Measurements from ENCODE around the gene YTHDF1.

The YTHDF1 gene

DNA sequence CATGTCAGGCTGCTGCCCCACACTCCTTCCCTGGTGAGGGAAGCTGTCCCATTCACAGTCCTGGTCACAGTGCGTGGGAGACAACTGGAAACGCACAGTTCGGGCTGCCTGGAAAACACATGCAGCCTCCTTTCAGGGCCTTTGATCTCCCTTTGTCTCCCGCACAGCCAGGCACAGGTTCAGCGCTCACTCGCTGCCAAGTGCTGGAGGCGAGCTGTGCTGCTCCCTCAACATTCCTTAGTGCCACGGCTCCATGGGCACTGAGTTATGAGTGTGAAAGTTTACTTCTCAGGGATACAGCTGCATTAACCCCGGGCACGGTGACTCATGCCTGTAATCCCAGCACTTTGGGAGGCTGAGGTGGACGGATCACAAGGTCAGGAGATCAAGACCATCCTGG is 9.1 kb downstream of the YTHDF1 start:
- DNase-seq, result no peak

DNA sequence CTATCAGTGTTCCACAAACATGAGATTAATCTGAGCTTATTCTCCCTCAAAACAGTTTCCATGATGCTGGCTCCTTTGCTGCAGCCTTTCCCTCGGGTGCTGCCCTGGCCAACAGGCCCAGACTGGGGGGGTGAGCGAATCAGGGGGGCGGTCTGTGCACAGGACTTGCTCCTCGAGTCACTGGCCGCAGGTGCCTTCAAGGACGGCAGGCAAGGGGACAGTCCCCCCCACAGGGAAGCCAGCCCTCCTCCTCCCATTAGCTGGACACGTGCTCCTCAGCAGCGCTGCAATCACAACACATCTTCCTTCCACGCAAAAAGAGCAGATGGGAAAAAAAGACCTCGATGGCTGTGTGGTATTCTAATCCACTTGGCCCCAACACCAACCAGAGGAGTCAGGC is 10.0 kb downstream of the YTHDF1 start:
- DNase-seq, result no peak

DNA sequence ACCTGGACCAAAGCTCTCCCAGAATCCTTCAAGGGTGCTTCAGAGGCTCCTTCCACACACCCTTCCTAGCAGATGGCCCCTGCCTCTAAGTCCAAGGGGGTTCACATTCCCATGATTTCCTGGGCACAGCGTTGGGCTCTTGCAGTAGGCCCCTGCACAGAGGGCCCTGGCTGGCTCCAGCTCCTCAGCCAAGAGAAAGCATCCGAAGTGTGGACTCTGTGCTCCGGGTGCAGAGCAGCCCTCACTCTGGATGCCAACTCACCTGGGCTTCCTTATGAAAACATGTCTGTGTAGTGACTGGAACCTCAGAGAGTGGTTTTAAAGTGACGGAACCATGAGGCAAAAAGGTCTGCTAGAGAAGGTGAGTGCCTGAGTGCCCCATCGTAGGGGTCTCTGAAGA is 11.6 kb downstream of the YTHDF1 start:
- no peak for DNase-seq

DNA sequence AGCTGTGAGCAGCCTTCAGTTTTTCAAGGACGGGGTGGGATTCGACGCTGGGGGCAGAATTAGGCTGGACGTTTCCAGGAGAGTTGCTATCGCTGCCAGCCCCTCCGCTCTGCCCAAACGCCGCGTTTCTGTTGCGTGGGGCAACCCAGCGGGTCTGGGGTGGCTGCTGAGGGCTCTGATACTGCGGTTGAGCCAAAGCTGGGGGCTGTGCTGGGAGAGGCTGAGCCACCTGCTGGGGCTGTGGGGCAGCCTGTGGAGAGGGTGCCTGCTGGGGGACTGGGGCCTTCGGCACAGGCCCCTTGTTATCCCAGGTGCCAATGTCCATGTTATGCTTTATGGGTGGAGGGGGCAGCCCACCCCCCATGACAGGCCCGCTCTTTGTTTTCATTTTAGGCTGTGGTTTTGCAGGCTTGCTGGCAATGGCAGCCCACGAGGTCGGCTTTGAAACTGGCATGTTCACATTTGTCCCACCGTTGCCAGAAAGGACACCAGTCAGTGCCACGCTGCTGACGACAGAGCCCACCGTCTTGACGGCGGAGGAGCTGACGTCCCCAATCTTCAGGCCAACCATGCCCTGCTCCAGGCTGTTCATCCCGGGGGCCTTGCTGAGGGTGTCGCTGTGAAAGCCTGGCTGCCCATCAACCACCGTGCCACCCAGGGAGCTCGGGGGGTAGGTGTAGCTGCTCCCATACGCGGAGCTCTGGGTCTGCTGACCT is 13.0 kb downstream of the YTHDF1 start:
- no peak for DNase-seq

DNA sequence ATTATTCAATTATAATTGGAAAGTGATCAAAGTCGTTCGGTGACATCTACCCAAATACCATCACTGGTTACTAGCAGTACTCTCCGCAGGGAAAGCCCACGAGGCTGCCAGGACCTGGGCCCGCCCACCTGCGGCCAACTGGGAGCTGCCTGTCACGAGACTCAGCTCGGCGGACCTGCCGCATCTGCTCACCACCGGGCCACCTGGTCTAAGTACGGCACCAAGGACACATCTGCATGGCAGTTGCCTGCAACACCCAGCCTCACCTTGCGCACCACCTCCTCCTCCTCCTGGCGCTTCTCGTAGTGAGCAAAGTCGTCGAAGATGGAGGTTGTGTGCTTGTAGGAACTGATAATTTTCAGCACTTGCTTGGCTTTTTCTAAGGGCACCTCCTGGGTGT is 13.9 kb downstream of the YTHDF1 start:
- DNase-seq, result no peak

DNA sequence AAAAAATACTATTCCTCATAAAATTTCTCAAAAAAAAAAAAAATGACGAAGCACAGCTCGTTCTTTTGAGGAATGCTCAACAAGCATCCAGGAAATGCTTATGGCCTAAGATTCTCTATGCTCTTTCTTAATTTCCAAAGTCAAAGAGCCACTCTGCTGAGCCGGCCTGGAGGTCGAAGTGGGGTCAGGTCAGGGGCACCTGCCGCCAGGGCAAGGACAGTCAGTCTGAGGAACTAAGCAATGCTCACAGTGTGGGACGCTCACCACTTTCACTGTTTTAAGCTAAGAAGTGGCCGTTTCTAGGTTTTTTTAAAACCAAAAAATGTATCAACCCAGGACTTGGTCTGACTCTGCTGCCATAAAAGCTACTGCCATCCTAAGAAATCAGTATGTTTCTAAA is 17.3 kb downstream of the YTHDF1 start:
- DNase-seq, result no peak

DNA sequence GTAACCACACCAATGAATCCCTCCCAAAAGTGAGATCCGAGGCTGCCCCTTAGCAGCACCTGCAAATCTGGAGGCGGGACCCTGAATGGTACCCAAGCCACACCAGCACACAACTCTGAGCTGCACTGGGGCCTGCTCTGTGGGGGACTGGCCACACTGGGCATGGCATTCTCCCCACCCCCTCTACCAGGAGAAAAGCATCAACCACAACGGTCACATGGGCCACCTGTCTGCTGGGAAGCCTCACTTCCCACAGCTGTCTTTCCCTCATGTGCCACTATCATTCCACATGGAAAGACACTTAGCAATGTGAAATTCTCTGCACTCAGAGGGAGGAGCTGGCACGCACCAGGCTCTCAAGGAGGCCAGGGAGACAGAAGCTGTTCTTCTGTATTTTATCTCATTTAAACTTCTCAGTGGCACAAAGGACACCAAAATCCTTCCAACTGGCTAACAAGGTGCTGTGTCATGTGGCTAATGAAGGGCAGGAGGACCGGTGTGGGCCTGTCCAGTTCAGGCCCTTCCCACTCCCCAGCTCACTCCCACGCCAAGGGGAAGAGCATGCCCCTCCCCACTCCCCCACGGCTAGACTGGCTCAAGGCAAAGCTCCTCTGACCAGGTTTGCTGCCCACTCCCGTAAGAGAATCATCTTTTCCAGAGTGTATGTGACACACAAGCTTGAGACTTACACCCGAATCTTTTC is 19.0 kb downstream of the YTHDF1 start:
- no peak for DNase-seq

DNA sequence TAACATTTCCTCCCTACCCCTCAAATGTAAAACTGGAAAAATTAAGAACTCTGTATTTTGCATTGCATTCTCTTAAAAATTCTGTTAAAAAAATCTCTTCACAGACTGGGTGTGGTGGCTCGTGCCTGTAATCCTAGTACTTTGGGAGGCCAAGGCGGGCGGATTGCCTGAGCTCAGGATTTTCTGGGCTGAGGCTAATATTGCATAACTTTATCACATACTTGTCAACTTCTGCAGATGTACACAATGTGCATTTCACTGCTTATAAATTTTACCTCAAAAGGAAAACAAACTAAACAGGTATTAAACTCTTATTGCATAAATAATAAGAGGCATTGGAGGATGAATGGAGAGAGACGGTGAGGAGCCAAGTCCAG is 21.1 kb downstream of the YTHDF1 start:
- no peak for DNase-seq

DNA sequence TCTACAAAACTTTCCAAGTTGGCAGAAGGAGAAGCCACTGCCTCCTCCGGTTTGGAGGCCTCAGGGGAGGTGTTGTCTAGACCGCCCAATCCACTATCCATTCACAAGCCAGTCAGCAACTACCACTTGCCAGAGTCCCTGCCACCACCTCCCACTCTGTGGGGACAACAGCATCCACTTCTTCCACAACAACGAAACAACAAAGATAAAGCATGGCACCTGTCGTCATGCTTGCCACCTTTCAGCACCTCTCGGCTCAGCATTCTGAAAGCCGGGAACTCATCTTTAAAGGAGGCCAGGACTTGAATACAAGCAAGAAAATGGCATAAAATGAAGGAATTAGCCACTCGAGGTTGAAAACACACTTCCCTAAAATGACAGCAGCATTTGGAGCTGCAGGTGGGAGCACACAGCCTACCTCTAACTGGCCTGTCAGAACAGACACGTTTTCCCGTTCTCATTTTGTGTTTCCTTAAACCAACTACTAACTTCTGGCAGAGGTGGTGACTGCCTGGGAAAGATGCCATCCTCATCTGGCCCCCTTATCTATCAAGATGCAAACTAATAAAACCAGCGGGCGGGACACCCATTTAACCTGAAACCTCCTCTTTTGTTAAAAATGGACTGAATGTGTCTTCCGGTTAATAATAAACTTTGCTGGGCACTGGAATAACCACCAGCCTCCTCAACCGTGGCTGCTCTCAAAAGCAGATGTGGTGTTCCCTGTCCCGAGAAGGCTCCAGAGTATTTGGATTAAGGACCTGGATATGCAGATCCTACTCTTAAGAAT is 21.7 kb downstream of the YTHDF1 start:
- no peak for DNase-seq

DNA sequence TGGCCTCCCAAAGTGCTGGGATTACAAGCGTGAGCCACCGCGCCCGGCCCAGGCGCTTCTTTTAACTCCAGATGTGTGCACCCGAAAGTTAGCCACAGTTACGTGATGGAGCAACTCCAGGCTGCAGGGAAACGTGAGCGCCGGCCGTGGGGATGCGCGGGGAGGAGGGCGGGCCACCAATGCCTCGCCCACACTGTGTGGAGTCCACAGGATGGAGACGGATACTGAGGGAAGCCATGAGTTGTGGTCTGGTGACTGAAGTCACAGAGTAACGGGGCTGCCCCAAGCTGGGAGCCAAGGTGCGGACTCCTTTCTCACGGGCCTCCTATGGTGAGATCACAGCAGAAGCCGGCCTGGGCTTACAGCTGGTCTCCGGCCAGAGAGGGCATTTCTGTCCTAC is 23.2 kb downstream of the YTHDF1 start:
- DNase-seq, result no peak

DNA sequence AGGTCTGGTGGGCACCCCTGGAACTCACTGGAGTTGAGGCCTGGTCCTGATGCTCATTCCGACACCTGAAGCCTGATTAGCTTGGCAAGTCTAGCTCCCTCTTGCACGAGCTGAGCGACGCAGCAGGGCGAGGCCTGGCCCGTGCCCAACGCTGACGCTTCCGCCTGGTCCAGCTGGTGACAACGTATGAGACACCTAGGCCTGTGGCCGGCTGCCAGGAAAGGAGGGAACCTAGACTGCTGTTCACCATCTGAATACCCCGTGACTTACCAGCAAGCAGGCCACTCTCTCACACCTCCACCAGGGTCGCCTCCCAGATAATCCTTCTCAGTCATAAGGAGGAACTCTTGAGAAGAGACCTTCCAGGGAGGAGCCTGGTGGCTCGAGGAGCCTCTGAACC is 24.5 kb downstream of the YTHDF1 start:
- DNase-seq, result no peak

DNA sequence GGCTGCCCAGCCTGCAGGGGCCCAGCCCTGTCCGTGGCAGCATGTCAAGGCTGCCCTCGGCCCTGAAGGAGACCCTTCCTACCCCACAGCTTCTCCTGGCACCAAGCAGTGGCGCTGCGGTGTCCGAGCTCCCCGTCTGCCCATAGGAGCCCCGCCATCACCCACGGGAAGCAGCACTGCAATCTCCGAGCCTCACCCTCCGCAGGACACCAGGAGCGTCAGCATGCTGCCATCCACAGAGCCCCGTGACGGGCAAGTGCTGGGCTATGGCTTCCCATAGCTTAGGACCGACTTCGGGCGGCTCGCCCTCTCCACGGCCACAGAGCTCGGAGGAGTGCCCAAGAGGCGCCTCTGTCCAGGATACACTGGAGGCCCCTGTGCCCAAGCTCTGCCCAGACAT is 25.1 kb downstream of the YTHDF1 start:
- DNase-seq, result no peak

DNA sequence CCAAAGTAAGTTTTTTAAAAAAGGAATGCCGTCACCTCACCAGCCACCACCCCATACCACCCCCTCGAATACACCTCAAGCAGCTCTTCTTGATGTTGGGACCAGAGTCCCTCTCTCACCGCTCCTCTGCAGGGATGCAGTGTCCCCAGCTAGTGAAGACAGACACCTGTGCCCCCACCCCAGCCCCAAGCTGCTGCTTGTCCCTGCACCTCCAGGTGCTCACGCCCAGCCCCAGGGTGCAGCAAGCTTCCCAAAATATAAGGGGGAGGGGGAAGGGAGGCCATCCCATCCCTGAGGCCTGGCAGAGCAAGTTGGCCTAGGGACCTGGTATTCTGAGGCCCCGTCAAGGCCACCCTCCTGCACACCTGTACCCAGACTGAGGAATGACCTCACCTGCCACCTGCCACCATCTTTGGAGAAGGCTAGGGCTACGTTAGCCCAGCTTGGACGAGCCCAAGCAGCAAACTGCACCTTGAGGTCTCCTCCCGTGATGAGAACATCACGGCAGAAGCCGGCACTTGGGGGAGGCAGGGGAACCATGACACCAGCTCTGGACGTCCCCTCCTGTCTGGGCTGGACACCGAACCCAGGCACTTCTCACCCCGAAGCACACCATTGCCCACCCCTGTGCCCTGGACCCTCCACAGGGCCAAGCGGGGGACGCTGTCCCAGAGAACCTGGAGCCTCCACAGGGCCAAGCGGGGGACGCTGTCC is 25.9 kb downstream of the YTHDF1 start:
- no peak for DNase-seq

DNA sequence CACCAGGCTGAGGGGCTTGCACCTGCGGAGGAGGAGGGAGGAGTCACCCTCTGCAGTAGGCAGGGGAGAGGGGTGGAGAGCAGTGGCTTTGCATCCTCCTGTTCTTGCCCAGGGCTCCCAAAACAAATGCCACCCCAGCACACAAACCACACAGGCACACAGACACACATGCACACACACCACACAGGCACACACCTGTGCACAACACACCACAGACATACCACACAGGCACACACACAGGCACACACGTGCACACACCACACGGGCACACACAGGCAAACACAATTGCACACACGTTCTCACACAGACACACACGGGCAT is 26.6 kb downstream of the YTHDF1 start:
- DNase-seq, result no peak

DNA sequence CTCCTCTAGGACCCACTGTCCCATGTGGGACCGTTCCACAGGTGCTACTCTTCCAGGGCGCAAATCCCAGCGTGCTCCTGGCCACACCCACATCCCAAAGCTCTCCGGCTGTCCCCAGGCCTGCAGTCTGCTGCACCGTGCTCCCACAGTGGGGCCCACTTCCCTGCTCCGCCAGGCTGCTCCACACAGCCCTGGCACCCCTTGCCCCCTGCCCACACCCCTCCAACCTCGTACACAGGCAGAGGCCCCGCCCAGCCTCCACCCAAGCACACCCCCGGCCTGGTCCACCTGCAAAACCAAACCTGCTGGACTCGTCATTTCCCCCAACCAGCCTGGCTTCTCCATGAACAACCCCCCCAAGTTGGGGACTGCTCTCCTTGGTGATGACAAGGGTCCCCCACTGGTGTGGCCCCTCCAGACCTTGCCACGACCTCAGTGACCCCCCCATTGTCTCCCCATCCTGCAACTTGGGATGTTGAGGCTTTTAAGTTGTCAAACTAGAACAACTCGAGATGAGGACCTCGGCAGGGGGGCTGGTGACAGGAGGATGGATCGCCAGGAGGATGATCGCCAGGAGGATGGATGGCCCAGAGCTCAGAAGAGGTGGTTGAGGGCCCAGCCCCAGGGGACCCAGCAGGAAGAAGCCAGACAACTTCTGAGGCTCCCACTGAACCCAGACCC is 27.1 kb downstream of the YTHDF1 start:
- DNase-seq, result no peak

DNA sequence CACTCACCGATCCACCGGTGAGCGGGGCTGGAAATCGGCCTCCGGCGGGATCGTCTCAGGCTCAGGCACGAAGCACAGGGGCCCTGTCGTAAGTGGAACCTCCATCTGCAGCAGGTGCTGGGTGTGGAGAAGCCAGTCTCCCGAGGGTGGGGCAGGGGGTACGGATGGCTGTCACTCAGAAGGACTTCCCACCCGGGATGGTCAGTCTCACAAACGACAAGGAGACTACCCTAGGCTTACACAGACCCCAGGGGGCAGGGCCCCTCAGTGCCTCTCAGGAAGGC is 27.8 kb downstream of the YTHDF1 start:
- no peak for DNase-seq

DNA sequence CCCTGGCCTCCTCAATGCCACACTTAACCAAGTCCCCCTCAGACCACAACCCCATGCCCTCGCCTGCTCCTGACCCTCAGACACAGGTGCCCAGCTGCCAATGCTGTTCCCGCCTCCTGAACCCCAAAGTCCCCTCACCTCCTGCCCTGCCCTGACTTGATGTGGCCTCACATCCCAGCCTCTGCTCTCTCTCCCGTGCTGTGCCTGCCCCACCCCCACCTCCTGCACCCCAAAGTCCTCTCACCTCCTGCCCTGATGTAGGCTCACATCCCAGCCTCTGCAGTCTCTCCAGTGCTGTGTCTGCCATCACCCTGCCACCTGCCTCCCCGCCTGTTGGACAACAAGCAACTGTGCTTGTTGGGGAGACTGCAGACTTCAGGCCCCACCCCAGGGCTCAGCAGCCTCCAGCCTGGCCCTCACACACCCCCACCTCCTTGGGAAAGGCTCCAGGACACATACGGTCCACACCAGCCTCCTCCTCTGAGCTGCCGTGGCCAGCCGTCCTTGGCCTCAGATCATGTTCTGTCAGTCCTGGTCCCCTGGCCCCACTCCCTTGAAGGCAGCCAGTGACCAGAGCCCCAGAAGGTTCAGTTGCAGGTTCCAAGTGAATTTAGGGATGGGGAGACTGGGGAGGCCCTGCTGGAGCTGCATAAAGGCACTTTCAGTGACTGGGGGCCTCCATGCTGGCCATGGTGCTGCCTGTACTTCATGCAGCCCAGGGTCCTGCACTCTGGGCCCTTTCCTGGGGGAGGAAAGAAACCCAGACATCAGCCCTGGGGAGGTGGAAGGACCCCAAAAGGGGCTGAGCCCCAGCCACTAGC is 28.4 kb downstream of the YTHDF1 start:
- no peak for DNase-seq

DNA sequence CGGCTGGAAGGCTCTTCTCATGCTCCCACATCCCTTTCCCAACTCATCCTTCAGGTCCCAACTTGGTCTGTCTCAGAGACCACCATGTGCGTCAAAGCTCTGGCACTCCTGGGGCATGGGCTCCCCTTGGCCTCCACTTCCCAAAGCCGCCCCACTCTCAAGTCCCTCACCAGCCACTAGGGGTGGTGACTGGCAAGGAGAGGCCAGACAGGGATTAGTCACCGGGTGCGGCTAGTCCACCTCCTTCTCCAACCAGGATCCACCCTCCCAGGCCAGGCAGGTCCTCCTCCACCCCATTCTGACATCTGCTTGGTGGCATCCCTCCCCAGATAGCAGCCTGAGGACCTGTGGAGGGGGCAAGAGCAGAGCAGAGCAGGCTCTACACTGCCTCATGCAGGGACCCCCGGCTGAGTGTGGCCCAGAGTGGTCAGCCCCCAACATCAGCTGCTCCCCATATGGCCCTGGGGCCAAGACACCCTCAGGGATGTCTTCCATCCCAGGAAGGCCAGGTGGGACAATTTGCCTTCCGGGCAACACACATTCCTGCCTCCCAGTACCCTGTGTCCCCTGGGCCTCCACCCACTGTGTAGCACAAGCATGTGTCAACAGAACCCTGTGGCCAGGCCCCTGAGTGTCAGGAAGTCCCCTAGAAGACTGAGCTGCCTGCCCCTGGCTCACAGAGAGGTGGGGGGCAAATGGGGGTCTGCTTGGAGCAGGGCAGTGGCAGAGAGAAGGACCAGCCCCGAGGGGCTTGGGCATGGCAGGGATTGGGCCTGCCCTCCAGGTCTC is 29.2 kb downstream of the YTHDF1 start:
- no peak for DNase-seq

DNA sequence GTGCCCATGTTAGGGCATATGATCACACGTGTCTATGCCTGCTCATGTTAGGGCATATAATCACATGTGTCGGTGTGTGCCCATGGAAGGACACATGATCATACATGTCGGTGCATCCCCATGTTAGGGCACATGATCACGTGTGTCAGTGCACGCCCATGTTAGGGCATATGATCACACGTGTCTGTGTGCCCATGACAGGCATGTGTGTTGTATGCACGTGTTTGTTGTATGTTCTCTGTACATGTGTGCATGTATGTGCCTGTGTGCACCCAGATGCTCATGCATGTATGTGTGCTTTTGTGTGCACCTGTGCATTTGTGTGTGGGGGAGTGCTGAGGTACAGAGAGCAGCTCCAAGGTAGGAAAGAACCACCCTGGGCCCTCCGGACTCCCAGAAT is 29.8 kb downstream of the YTHDF1 start:
- no peak for DNase-seq

DNA sequence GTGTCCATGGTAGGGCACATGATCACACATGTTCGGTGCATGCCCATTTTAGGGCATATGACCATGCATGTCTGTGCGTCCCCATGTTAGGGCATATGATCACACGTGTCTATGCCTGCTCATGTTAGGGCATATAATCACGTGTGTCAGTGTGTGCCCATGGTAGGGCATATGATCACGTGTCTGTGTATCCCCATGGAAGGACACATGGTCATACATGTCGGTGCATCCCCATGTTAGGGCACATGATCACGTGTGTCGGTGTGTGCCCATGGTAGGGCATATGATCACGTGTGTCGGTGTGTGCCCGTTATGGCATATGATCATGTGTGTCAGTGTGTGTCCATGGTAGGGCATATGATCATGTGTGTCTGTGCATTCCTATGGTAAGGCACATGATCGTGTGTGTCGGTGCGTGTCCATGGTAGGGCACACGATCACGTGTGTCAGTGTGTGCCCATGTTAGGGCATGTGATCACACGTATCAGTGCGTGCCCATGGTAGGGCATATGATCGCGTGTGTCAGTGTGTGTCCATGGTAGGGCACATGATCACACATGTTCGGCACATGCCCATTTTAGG is 30.6 kb downstream of the YTHDF1 start:
- DNase-seq, result no peak

All from inflammatory macrophage (primary cell).